Mesodermal cell (in vitro differentiated cells): Measurements from ENCODE around the gene PLEKHM2.

Source experiments
- H3K27ac ChIP-seq: 2 replicates; pipeline ENCODE4 v1.7.0; 2013; ENCODE audit warnings: mild to moderate bottlenecking, low read depth, low read length, moderate library complexity; ENCODE audit not compliant: severe bottlenecking
- H3K36me3 ChIP-seq: 2 replicates; pipeline ENCODE4 v1.7.1; 2013; ENCODE audit warnings: mild to moderate bottlenecking, low read length, moderate library complexity; ENCODE audit not compliant: control insufficient read depth, insufficient read depth
- H3K4me1 ChIP-seq: one replicate; pipeline ENCODE4 v1.7.1; 2013; ENCODE audit warnings: mild to moderate bottlenecking, low read length; ENCODE audit not compliant: insufficient read depth, control insufficient read depth, poor library complexity, severe bottlenecking
- H3K4me3 ChIP-seq: 2 replicates; pipeline ENCODE4 v1.7.0; 2013; ENCODE audit warnings: low read length, control low read depth, mild to moderate bottlenecking; ENCODE audit not compliant: insufficient read depth, poor library complexity, severe bottlenecking; ENCODE audit errors: extremely low read depth
- H3K9me3 ChIP-seq: 2 replicates; pipeline ENCODE4 v1.7.1; 2013; ENCODE audit warnings: mild to moderate bottlenecking, low read length, moderate library complexity; ENCODE audit not compliant: control insufficient read depth
- WGBS, 2 experiments: methylation state at CpG; one replicate each; pipeline ENCODE4 v1.1.5; 2013; ENCODE audit warnings: missing lambda C conversion rate in 2 of 2; ENCODE audit not compliant: insufficient coverage in 2 of 2; 5-methylcytosine and 5-hydroxymethylcytosine counted together

Gene PLEKHM2

GRCh38 chr1:15727424-15727823 is 43.3 kb downstream of the PLEKHM2 start:
- H3K36me3 ChIP-seq, result peaks cover 93% of the 10 kb centered on the region
- H3K27ac ChIP-seq, result no peak overlapping the region
- H3K4me3 ChIP-seq, result no peak overlapping the region
- no peaks in the 10 kb centered on the region for H3K9me3 ChIP-seq
- peaks cover 3% of the 10 kb centered on the region for H3K4me1 ChIP-seq
- 94 to 97% methylated on average over 12 to 13 of the region's 13 CpGs for WGBS, 2 experiments

GRCh38 chr1:15727866-15728534 is 43.9 kb downstream of the PLEKHM2 start:
- H3K27ac ChIP-seq, result no peak overlapping the region
- peaks cover 3% of the 10 kb centered on the region for H3K4me1 ChIP-seq
- H3K4me3 ChIP-seq, result no peak overlapping the region
- WGBS, 2 experiments, result 97 to 98% methylated on average over 22 of the region's 23 CpGs
- H3K36me3 ChIP-seq, result peaks cover 92% of the 10 kb centered on the region
- no peaks in the 10 kb centered on the region for H3K9me3 ChIP-seq

DNA sequence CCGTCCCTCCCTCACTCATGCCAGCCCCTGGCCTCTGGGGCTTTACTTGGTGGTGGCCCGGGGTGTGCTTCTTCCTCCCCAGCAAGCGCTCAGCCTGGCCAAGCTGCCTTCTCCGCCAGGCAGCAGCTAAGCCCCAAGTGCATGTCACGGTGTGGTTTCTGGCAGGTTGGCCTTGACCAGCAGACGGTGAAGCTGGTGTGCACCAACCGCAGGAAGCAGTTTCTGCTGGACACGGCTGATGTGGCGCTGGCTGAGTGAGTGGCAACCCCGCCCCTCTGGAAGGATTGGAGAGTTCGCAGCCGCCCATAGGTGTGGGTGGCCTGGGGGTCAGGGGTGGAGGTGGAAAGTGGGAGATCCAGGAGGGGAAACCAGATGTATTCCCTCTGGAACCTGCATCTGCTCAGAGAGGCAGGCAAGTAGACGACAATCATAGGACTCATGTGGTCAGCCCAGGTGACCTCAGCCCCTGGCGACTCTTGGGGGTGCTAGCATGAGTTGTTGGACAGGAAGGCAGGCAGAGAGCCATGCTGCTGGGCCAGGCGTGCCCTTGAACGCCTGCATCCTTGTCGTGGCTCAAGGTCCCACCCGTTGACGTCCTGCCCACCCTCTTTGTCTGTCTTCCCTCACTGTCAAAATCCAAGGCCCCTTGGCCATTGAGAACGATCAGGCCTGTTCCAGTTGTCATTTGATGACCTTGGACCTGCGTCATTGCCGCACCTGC is 45.0 kb downstream of the PLEKHM2 start:
- H3K36me3 ChIP-seq, result peaks cover 94% of the 10 kb centered on the region
- H3K4me1 ChIP-seq, result peaks cover 3% of the 10 kb centered on the region
- 91 to 93% methylated on average over 17 to 22 of the region's 22 CpGs for WGBS, 2 experiments
- H3K9me3 ChIP-seq, result no peaks in the 10 kb centered on the region
- H3K4me3 ChIP-seq, result no peak overlapping the region
- no peak overlapping the region for H3K27ac ChIP-seq

GRCh38 chr1:15730423-15730822 is 46.3 kb downstream of the PLEKHM2 start:
- no peak overlapping the region for H3K4me3 ChIP-seq
- no peaks in the 10 kb centered on the region for H3K9me3 ChIP-seq
- 93% methylated on average over 14 to 15 of the region's 16 CpGs for WGBS, 2 experiments
- H3K4me1 ChIP-seq, result peaks cover 3% of the 10 kb centered on the region
- no peak overlapping the region for H3K27ac ChIP-seq
- H3K36me3 ChIP-seq, result peaks cover 83% of the 10 kb centered on the region

- no peak overlapping the region for H3K4me3 ChIP-seq
- no peaks in the 10 kb centered on the region for H3K9me3 ChIP-seq
- WGBS, 2 experiments, result 95 to 97% methylated on average over 15 of the region's 16 CpGs
- peaks cover 1% of the 10 kb centered on the region for H3K4me1 ChIP-seq
- H3K27ac ChIP-seq, result no peak overlapping the region
- H3K36me3 ChIP-seq, result peaks cover 78% of the 10 kb centered on the region
These were observed 46.8 kb downstream of the PLEKHM2 start for GRCh38 chr1:15730936-15731335.

GRCh38 chr1:15731735-15732685 is 47.9 kb downstream of the PLEKHM2 start:
- 96 to 97% methylated on average over 28 to 39 of the region's 39 CpGs for WGBS, 2 experiments
- Histone ChIP-seq H3K4me1 (no peaks in the 10 kb centered on the region), H3K4me3 (no peak overlapping the region), H3K9me3 (no peaks in the 10 kb centered on the region), H3K36me3 (peaks cover 67% of the 10 kb centered on the region), H3K27ac (no peak overlapping the region)

DNA sequence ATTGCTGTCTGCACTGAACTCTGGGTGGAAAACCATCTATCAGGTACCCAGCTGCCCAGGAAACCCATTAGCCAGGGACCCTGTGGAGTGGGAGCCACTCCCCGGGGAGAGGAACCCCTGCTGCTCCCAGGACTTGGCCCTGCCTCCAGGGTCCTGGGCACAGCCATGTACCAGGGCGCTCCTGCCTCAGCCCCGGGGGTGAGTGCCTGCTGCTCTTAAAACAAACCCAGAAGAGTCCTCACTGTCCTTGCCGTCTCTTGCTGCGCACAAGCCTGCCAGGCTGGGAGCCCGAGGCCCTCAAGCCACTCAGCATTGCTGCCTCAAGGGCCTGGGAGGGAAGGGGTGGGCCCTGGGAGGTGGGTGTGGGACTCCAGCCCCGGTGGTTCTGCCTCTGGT is 48.6 kb downstream of the PLEKHM2 start:
- Histone ChIP-seq H3K4me1 (no peaks in the 10 kb centered on the region), H3K4me3 (no peak overlapping the region), H3K36me3 (peaks cover 60% of the 10 kb centered on the region), H3K9me3 (no peaks in the 10 kb centered on the region), H3K27ac (no peak overlapping the region)
- WGBS, 2 experiments, result 95 to 98% methylated on average over 6 to 7 of the region's 7 CpGs

DNA sequence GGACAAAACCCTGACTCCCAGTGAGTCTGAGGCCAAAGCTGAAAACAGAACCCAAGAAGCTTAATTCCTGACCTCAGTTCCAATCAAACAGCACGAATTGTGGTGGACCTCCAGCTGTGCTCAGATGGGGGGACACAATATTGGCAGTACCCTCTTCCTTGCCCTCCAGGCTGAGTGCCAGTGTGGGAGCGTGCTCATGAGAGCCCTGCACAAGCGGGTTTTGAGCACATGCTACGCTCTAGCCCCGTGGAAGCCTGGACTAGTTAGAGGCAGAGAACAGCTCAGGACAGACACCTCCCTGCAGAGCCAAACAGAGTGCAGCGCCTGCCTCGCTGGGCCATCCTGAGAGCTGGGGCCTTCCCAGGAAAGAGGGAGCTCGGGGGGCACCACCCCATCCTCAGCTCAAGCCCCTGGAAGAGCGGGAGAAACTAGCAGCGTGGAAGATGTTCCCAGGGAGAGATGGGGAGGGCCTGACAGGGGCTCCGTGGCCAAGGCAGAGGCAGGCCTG is 49.2 kb downstream of the PLEKHM2 start:
- WGBS, 2 experiments, result 91 to 96% methylated on average over 10 to 11 of the region's 11 CpGs
- no peaks in the 10 kb centered on the region for H3K4me1 ChIP-seq
- H3K4me3 ChIP-seq, result no peak overlapping the region
- peaks cover 55% of the 10 kb centered on the region for H3K36me3 ChIP-seq
- H3K9me3 ChIP-seq, result no peaks in the 10 kb centered on the region
- no peak overlapping the region for H3K27ac ChIP-seq

DNA sequence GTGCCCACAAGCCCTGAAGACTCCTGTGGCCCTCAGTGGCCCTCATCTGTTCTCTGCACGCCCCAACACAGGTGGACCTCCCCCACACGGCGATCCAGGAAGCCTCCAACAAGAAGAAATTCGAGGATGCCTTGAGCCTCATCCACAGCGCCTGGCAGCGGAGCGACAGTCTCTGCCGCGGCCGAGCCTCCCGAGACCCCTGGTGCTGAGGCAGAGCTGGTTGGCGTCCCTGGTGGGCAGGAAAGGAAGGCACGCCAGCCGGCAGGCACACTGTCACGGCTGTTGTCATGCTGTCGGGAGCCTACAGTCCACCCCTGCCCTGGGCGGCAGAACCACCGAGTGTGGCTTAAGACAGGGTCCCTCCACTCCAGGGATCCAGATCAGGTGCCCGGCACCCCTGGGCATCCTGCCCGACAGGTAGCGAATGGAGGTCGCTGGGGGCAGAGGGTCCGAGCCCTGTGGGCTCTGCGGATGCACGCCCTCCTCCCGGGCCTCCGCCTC is 49.7 kb downstream of the PLEKHM2 start:
- Histone ChIP-seq H3K36me3 (peaks cover 50% of the 10 kb centered on the region), H3K9me3 (no peaks in the 10 kb centered on the region), H3K4me1 (no peaks in the 10 kb centered on the region), H3K27ac (no peak overlapping the region), H3K4me3 (no peak overlapping the region)
- 96 to 97% methylated on average over 26 to 27 of the region's 27 CpGs for WGBS, 2 experiments

GRCh38 chr1:15734296-15734695 is 50.2 kb downstream of the PLEKHM2 start:
- no peaks in the 10 kb centered on the region for H3K9me3 ChIP-seq
- H3K4me1 ChIP-seq, result no peaks in the 10 kb centered on the region
- no peak overlapping the region for H3K4me3 ChIP-seq
- WGBS, 2 experiments, result 92 to 93% methylated on average over 11 of the region's 13 CpGs
- H3K36me3 ChIP-seq, result peaks cover 44% of the 10 kb centered on the region
- H3K27ac ChIP-seq, result no peak overlapping the region
